Small intestine (tissue), 7 donors: Measurements from ENCODE around the gene FBXW11. TPM values are rescaled to one million over a fixed set of nuclear protein-coding genes. Genes with fewer than 3 reads are reported as not detected.

ENCODE experiments used
- DNase-seq, 2 donors: peaks; one replicate each; pipeline versions ENCODE4 v3.0.0 to v3.0.0-alpha.2; 2013
- FAIRE-seq: peaks from 2 replicates; lab custom pipeline; 2012; peaks lifted over from hg19 to GRCh38; lab: Jason Lieb, UNC
- H3K27ac ChIP-seq, 3 donors: one replicate each; pipeline ENCODE4 v1.5.1; 2013; ENCODE audit warnings: low read length in 2 of 3, mild to moderate bottlenecking in 2 of 3, control low read depth in 1 of 3, inconsistent platforms in 1 of 3, low read depth in 1 of 3, moderate library complexity in 1 of 3
- H3K27me3 ChIP-seq, 3 donors: one replicate each; pipeline ENCODE4 v1.6.1; 2013; ENCODE audit warnings: low read length in 3 of 3, inconsistent platforms in 1 of 3; ENCODE audit not compliant: control insufficient read depth in 3 of 3, insufficient read depth in 3 of 3
- H3K36me3 ChIP-seq, 3 donors: one replicate each; pipeline ENCODE4 v1.6.1; 2013; ENCODE audit warnings: low read length in 3 of 3, inconsistent platforms in 1 of 3, low read depth in 1 of 3, mild to moderate bottlenecking in 1 of 3, moderate library complexity in 1 of 3; ENCODE audit not compliant: control insufficient read depth in 3 of 3, insufficient read depth in 2 of 3
- H3K4me1 ChIP-seq, 3 donors: one replicate each; pipeline ENCODE4 v1.6.1; 2013; ENCODE audit warnings: low read length in 2 of 3, inconsistent platforms in 1 of 3, low read depth in 1 of 3, mild to moderate bottlenecking in 1 of 3, moderate library complexity in 1 of 3; ENCODE audit not compliant: control insufficient read depth in 3 of 3, insufficient read depth in 2 of 3
- H3K4me3 ChIP-seq, 3 donors: one replicate each; pipeline ENCODE4 v1.5.1; 2013; ENCODE audit warnings: low read length in 3 of 3, control low read depth in 1 of 3, inconsistent platforms in 1 of 3, low read depth in 1 of 3, mild to moderate bottlenecking in 1 of 3, moderate library complexity in 1 of 3
- H3K9me3 ChIP-seq, 2 donors: one replicate each; pipeline ENCODE4 v1.6.1; 2013; ENCODE audit warnings: low read depth in 1 of 2, low read length in 1 of 2; ENCODE audit not compliant: control insufficient read depth in 2 of 2, insufficient read depth in 1 of 2
- WGBS, 3 donors: extraction: QIAGEN DNeasy Blood & Tissue Kit; methylation state at CpG; one replicate each; pipeline ENCODE4 v1.1.7; 2013; 5-methylcytosine and 5-hydroxymethylcytosine counted together
- polyA plus RNA-seq, 4 donors: library from polyadenylated mRNA; stranded (reverse) in 3 of 4; unstranded in 1 of 4; fragments of 200-250 nt in 3 of 4; fragments of 120-200 nt in 1 of 4; gene quantifications; one replicate each; pipeline versions ENCODE4 v1.2.1 to v1.2.3, GENCODE V29; 2013
- donor health status: healthy with polysubstance abuse.
- donor health status: control.
- donor health status: control.
- donor health status: Bipolar disorder and iron deficiency.
- donor health status: healthy.

FBXW11 gene
- polyA plus RNA-seq, 4 donors, result 12.2 to 37.1 (median 15.8) TPM

DNA sequence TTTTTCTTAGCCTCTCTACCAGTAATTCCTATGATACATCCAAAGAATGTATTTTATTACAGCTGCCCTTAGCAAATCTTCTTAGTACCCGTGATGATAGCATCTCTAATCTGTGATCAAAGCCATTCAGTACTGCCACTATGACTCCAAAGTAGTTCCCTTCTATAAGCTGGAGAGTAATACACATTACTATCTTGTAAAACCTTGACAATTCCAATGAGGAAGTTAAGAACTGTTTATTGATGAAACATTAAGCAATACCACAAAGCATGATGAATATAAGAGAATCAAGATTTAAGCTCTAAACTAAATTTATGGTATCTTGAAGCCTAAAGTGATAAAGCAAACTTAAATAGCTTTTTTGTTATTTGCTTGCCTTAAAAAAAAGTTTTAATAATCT lies 134.7 kb downstream of the FBXW11 start:
- peaks cover 10 to 24% (median 21%) of the 10 kb centered on the region in 3 donors for H3K36me3 ChIP-seq
- FAIRE-seq, result no peak

GRCh38 chr5:171869956-171870355 lies 136.5 kb downstream of the FBXW11 start:
- Histone ChIP-seq H3K27me3 (no peaks in the 10 kb centered on the region), H3K4me3 (no peak overlapping the region), H3K27ac (no peak overlapping the region), H3K4me1 (no peaks in the 10 kb centered on the region), H3K36me3 (peaks cover 5 to 19% (median 8%) of the 10 kb centered on the region in 3 donors), H3K9me3 (no peaks in the 10 kb centered on the region)
- no peak for DNase-seq
- WGBS, 3 donors, result 83 to 91% (median 86%) methylated on average over 1 of the region's 1 CpG
- no peak for FAIRE-seq

More for the DNA sequence above, 134.7 kb downstream of the FBXW11 start:
- WGBS, 3 donors, result 50 to 67% (median 53%) methylated on average over 1 of the region's 1 CpG
- no peak for DNase-seq
- Histone ChIP-seq H3K9me3 (no peaks in the 10 kb centered on the region), H3K27ac (no peak overlapping the region), H3K4me1 (no peaks in the 10 kb centered on the region), H3K4me3 (no peak overlapping the region), H3K27me3 (no peaks in the 10 kb centered on the region)

DNA sequence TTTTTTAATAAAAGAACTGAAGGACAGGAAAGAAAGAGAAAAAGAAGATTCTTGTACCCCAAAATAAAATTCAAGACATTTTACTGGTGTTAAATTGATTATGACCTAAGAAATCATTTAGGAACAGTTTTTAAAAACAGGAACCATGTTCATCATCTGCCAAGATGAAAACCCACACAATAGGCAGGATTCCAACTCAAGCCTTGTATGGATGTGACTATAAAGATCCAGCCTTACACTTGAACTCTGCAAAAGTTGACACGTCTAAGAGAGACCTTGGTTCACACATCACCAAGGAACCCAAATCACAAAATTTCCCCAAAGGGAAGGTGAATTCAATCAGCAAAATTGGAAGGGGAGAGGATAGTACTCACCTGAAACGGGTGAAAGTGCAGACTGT lies 138.2 kb downstream of the FBXW11 start:
- Histone ChIP-seq H3K4me3 (no peak overlapping the region), H3K36me3 (peaks cover 7 to 14% (median 11%) of the 10 kb centered on the region in 3 donors), H3K27ac (no peak overlapping the region), H3K27me3 (no peaks in the 10 kb centered on the region), H3K4me1 (no peaks in the 10 kb centered on the region), H3K9me3 (no peaks in the 10 kb centered on the region)
- no peak for DNase-seq
- WGBS, 3 donors, result 88 to 90% (median 88%) methylated on average over 2 of the region's 2 CpGs
- no peak for FAIRE-seq

DNA sequence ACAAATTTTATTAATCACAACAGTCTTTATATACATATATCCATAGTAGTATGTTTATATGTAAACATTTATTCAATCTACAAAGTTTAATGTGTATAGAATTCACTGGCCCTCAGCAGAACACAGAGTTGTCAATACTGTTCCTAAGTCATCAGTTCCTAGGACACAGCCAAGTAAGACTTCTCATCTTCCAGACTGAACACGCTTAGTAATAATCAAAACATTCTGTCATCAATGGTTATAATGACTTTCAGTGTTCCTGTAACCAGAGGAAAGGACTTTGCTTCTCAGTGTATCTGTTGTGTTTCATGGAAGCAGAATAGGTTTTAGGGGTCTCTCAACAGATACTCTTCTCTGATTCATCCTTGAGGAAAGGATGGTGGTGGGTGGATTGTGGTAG lies 138.7 kb downstream of the FBXW11 start:
- Histone ChIP-seq H3K4me3 (no peak overlapping the region), H3K9me3 (no peaks in the 10 kb centered on the region), H3K4me1 (no peaks in the 10 kb centered on the region), H3K27me3 (no peaks in the 10 kb centered on the region), H3K27ac (no peak overlapping the region), H3K36me3 (peaks cover 8 to 13% (median 11%) of the 10 kb centered on the region in 3 donors)
- FAIRE-seq (no peak), DNase-seq (no peak)
- WGBS, 3 donors, result 34 to 88% (median 83%) methylated on average over 1 of the region's 1 CpG

DNA sequence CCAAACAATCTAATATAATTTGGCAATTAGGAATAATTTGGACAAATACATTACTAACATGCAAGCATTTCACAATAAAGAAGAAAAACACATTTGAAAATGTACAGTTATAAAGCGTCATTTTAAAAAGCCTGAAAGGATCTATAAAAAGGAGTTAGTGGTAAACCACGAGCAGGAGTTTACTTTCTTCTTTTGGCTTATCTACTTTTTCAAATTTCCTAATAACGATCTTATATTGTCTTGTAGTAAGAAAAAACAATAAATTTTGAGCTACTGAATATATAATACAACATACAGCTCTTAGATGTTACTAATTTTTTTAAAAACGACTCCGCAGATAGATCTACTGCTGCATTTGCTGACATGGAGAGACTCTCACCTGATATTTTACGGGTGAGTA lies 141.0 kb downstream of the FBXW11 start:
- WGBS, 3 donors, result 81 to 90% (median 88%) methylated on average over 6 of the region's 6 CpGs
- Histone ChIP-seq H3K27me3 (no peaks in the 10 kb centered on the region), H3K36me3 (peaks cover 8 to 11% (median 10%) of the 10 kb centered on the region in 3 donors), H3K9me3 (no peaks in the 10 kb centered on the region), H3K4me3 (no peak overlapping the region), H3K4me1 (peaks cover 0 to 2% (median 0%) of the 10 kb centered on the region in 3 donors), H3K27ac (no peak overlapping the region)
- FAIRE-seq (no peak), DNase-seq (no peak)

DNA sequence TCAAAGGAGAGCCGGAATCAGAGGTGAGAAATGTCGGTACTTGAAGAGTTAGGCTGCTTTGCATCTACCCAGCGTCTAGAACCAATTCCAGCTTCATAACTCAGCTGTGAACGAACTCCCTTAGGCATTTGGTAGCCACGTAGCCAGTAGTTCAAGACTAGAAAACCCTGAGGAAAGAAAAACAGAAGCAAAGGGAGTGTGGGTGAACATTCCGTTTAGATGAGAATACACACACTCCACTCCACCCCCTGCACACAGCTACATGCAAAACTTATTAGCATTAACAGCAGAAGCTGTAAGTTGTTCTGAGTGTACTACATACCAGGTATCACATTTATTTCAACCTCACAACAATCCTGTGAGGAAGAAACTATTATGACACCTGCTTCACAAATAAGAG lies 142.5 kb downstream of the FBXW11 start:
- no peaks in the 10 kb centered on the region for H3K27me3 ChIP-seq
- no peak overlapping the region for H3K27ac ChIP-seq
- FAIRE-seq, result no peak
- H3K4me3 ChIP-seq, result no peak overlapping the region
- no peak for DNase-seq
- peaks cover 0 to 2% (median 0%) of the 10 kb centered on the region in 3 donors for H3K4me1 ChIP-seq
- 88 to 94% (median 91%) methylated on average over 6 of the region's 6 CpGs for WGBS, 3 donors
- H3K9me3 ChIP-seq, result no peaks in the 10 kb centered on the region
- H3K36me3 ChIP-seq, result peaks cover 10 to 11% (median 11%) of the 10 kb centered on the region in 3 donors

DNA sequence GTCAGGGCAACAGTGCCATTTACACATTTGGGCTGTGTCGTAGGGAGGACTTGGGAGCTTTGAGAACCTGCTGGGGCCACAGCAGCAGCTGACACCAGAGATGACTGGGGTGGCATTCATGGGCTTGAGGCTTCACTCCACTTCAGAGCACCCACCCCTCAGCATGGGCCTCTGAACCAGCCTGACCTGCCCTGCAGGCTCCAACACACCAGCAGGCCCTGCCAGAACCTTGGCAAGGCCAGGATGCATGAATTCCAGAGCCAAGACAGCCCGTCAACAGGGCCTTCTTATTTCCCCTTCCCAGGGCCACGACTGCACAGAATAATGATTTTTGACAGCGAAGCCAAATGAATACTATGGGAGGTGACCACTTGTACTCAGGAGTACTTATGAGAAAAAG lies 143.8 kb downstream of the FBXW11 start:
- no peak for DNase-seq
- no peak for FAIRE-seq
- H3K27me3 ChIP-seq, result no peaks in the 10 kb centered on the region
- peaks cover 0 to 2% (median 0%) of the 10 kb centered on the region in 3 donors for H3K4me1 ChIP-seq
- H3K27ac ChIP-seq, result no peak overlapping the region
- no peaks in the 10 kb centered on the region for H3K9me3 ChIP-seq
- H3K4me3 ChIP-seq, result no peak overlapping the region
- peaks cover 6 to 11% (median 10%) of the 10 kb centered on the region in 3 donors for H3K36me3 ChIP-seq
- 92 to 93% (median 92%) methylated on average over 4 of the region's 4 CpGs for WGBS, 3 donors

DNA sequence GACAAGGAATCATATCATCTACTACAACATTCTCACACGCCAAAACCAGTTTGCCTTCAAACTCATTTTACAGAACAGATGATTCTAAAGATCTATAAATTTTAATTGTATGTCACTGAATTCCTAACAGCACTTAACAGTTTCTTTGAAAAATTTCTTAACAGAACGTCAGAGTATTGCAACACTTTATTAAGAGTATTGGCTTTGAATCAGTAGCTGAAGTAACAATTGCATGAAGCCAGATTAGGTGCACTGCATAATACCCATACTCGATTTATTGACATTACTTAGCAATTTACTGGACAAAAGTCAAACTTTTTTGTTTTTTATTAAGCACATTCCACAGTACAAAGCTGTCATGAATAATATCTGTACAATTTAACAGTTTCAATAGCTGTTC lies 145.1 kb downstream of the FBXW11 start:
- peaks cover 6 to 11% (median 6%) of the 10 kb centered on the region in 3 donors for H3K36me3 ChIP-seq
- H3K27ac ChIP-seq, result no peak overlapping the region
- WGBS, 3 donors, result 62 to 74% (median 72%) methylated on average over 3 of the region's 3 CpGs
- FAIRE-seq (no peak), DNase-seq (no peak)
- H3K9me3 ChIP-seq, result no peaks in the 10 kb centered on the region
- H3K4me1 ChIP-seq, result peaks cover 0 to 2% (median 0%) of the 10 kb centered on the region in 3 donors
- no peaks in the 10 kb centered on the region for H3K27me3 ChIP-seq
- no peak overlapping the region for H3K4me3 ChIP-seq

DNA sequence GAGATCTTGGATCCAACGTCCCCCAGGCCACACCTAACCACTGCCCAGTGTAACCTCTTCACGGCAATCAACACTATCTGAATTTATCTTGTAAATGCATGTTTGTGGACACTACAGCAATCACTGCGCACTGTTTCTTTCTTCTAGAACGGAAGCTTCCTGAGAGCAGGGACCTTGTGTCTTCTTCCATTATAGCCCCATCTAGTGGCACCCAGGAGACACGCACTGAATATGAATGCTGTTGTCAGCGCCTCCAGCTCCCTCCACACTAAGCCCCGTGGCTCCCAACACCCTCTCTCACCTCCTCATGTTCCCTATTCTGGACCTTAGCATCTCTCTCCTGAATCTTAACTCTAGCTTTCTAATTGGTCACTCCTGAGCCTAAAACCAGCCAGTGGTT lies 148.1 kb downstream of the FBXW11 start:
- no peaks in the 10 kb centered on the region for H3K27me3 ChIP-seq
- DNase-seq, result no peak
- no peak for FAIRE-seq
- H3K4me1 ChIP-seq, result peaks cover 0 to 2% (median 0%) of the 10 kb centered on the region in 3 donors
- 91 to 93% (median 92%) methylated on average over 7 of the region's 7 CpGs for WGBS, 3 donors
- no peaks in the 10 kb centered on the region for H3K9me3 ChIP-seq
- peaks cover 3 to 17% (median 4%) of the 10 kb centered on the region in 3 donors for H3K36me3 ChIP-seq
- no peak overlapping the region for H3K4me3 ChIP-seq
- no peak overlapping the region for H3K27ac ChIP-seq
